Measurements from ENCODE around the gene CCS. TPM values are rescaled to one million over a fixed set of nuclear protein-coding genes. Genes with fewer than 3 reads are reported as not detected.

The CCS gene
- total RNA-seq, 1 experiment from 2014 or later = 25.8 TPM

- peaks cover 16% of the 10 kb centered on the region for H3K36me3 Mint-ChIP-seq (ENCODE audit: insufficient read depth, unreplicated experiment)
- ChIA-PET POLR2A (interaction anchor here (0.6 to 2.8 kb wide), 23 partner anchors 8 to 197 kb away, joined by 3 to 33 read pairs (median 5); partner anchors contain the start of genes BBS1, CCDC87, CCS and CTSF), CTCF (interaction anchor here (0.6 to 0.8 kb wide), 3 partner anchors 32 to 92 kb away, joined by 3 read pairs; no protein-coding TSS in a partner anchor)
- peaks cover 41% of the 10 kb centered on the region for H3K4me1 Mint-ChIP-seq (ENCODE audit: insufficient read depth, unreplicated experiment)
- H3K27me3 Mint-ChIP-seq (ENCODE audit: insufficient read depth, unreplicated experiment) = peaks cover 15% of the 10 kb centered on the region
- H3K9me3 Mint-ChIP-seq (ENCODE audit: unreplicated experiment) = no peaks in the 10 kb centered on the region
- H3K4me3 Mint-ChIP-seq (ENCODE audit: unreplicated experiment) = peak within 1 kb of the TSS; percentile 78
- intact Hi-C loops (cut with micrococcal nuclease) = loop anchor here (1.0 kb wide), 1 partner anchor 132 kb away; no protein-coding TSS in a partner anchor
- no peak for TF ChIP-seq CTCF (IDR thresholded peaks at IDR 0.05; ENCODE audit: unreplicated experiment)
- DNase-seq (ENCODE audit: unreplicated experiment) = peak; percentile 98
- no TSS peak for BruUV-seq (replicated peaks)
- H3K27ac Mint-ChIP-seq (ENCODE audit: low read depth, unreplicated experiment) = peak within 1 kb of the TSS; percentile 92
Observed at GRCh38 chr11:66545701-66546367, 47.2 kb upstream of the CCS start, which contains the start of gene ZDHHC24. Gene ZDHHC24 (minus strand): TSS chr11:66546048. CDS start chr11:66546003, 45 bp downstream.

- DNase-seq (ENCODE audit: unreplicated experiment) = peak; percentile 33
- no peaks in the 10 kb centered on the region for H3K9me3 Mint-ChIP-seq (ENCODE audit: unreplicated experiment)
- H3K4me3 Mint-ChIP-seq (ENCODE audit: unreplicated experiment) = peak within 1 kb of the TSS; percentile 78
- peak within 1 kb of the TSS; percentile 92 for H3K27ac Mint-ChIP-seq (ENCODE audit: low read depth, unreplicated experiment)
- peaks cover 39% of the 10 kb centered on the region for H3K4me1 Mint-ChIP-seq (ENCODE audit: insufficient read depth, unreplicated experiment)
- ChIA-PET CTCF (interaction anchor here (0.6 kb wide), 1 partner anchor 78 kb away, joined by 3 read pairs; no protein-coding TSS in a partner anchor), POLR2A (interaction anchor here (0.6 to 2.8 kb wide), 18 partner anchors 11 to 197 kb away, joined by 3 to 33 read pairs (median 4); partner anchors contain the start of genes BBS1, CCDC87, CCS and CTSF)
- BruUV-seq (replicated peaks) = no TSS peak
- intact Hi-C loops (cut with micrococcal nuclease) = loop anchor here (1.0 kb wide), 1 partner anchor 132 kb away; no protein-coding TSS in a partner anchor
- no peak for TF ChIP-seq CTCF (IDR thresholded peaks at IDR 0.05; ENCODE audit: unreplicated experiment)
- H3K27me3 Mint-ChIP-seq (ENCODE audit: insufficient read depth, unreplicated experiment) = peaks cover 15% of the 10 kb centered on the region
- H3K36me3 Mint-ChIP-seq (ENCODE audit: insufficient read depth, unreplicated experiment) = peaks cover 16% of the 10 kb centered on the region
Observed at GRCh38 chr11:66546368-66546965, 46.5 kb upstream of the CCS start, which contains the start of gene ACTN3. Gene ACTN3 (plus strand): TSS chr11:66546903. CDS start chr11:66546938, 35 bp downstream.

GRCh38 chr11:66546966-66547661 is 45.9 kb upstream of the CCS start:
- no peaks in the 10 kb centered on the region for H3K9me3 Mint-ChIP-seq (ENCODE audit: unreplicated experiment)
- no peak for TF ChIP-seq CTCF (IDR thresholded peaks at IDR 0.05; ENCODE audit: unreplicated experiment)
- no peak overlapping the region for H3K27ac Mint-ChIP-seq (ENCODE audit: low read depth, unreplicated experiment)
- peak overlapping the region; percentile 78 for H3K4me3 Mint-ChIP-seq (ENCODE audit: unreplicated experiment)
- H3K4me1 Mint-ChIP-seq (ENCODE audit: insufficient read depth, unreplicated experiment) = peaks cover 32% of the 10 kb centered on the region
- H3K27me3 Mint-ChIP-seq (ENCODE audit: insufficient read depth, unreplicated experiment) = peaks cover 15% of the 10 kb centered on the region
- intact Hi-C loops (cut with micrococcal nuclease) = loop anchor here (1.0 kb wide), 1 partner anchor 131 kb away; no protein-coding TSS in a partner anchor
- H3K36me3 Mint-ChIP-seq (ENCODE audit: insufficient read depth, unreplicated experiment) = peaks cover 13% of the 10 kb centered on the region
- CTCF ChIA-PET = no interaction called here
- DNase-seq (ENCODE audit: unreplicated experiment) = no peak
- POLR2A ChIA-PET = interaction anchor here (0.6 to 2.8 kb wide), 11 partner anchors 21 to 132 kb away, joined by 3 to 33 read pairs (median 6); partner anchors contain the start of genes BBS1, CCDC87, CCS and CTSF
- no TSS peak for BruUV-seq (replicated peaks)

Data from MCF 10A (cell line).